NOMO-1 (cell line): ENCODE data around the gene RASSF3.
"Not testable (repeated sequence)": the region's sequence is repeated elsewhere in the genome, so short reads cannot be mapped to it uniquely, and the experiment has no call there.

Experiments
- DNase-seq, 2 experiments: peaks; one replicate each; lab custom pipeline; 2025; ENCODE audit not compliant: unreplicated experiment in 2 of 2; lab: John Stamatoyannopoulos, UW

Gene RASSF3

GRCh38 chr12:64595863-64596793 lies 14.2 kb upstream of the RASSF3 start:
- peak; percentile 61 to 63 for DNase-seq

DNA sequence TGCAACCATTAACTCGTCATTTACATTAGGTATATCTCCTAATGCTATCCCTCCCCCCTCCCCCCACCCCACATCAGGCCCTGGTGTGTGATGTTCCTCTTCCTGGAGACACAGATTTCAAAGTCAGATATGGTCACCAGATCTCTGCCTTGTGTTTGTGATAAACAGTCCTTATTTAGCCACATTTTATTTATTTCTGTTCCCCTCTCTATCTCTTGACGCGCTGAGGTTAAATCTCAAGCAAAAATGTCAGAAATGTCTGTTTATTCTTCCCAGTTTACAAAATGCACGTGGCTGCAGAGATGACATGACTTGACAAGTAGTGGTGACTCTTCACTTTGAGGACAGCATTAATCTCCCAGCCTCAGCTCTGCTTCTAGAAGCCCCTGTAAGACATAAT lies 11.5 kb upstream of the RASSF3 start:
- no peak for DNase-seq

DNA sequence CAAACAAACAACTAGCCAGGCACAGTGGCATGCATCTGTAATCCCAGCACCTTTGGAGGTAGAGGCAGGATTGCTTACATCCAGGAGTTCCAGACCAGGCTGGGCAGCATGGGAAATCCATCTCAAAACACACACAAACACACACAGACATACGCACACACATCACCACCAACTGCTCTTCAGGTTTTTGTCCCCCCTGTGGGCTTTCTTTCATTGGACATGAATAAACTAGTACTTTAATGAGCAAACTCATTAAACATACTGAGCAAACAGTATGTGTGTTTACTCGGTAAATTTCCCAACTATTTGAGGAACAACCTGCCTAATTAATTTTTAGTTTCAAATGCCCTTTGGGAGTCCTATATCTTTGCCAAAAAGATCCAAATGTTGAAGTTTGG lies 10.1 kb upstream of the RASSF3 start:
- DNase-seq, result no peak

GRCh38 chr12:64603183-64603841 lies 7.0 kb upstream of the RASSF3 start:
- no peak for DNase-seq

- peak; percentile 57 to 73 for DNase-seq
These were observed 1.3 kb upstream of the RASSF3 start for GRCh38 chr12:64608901-64609535.

DNA sequence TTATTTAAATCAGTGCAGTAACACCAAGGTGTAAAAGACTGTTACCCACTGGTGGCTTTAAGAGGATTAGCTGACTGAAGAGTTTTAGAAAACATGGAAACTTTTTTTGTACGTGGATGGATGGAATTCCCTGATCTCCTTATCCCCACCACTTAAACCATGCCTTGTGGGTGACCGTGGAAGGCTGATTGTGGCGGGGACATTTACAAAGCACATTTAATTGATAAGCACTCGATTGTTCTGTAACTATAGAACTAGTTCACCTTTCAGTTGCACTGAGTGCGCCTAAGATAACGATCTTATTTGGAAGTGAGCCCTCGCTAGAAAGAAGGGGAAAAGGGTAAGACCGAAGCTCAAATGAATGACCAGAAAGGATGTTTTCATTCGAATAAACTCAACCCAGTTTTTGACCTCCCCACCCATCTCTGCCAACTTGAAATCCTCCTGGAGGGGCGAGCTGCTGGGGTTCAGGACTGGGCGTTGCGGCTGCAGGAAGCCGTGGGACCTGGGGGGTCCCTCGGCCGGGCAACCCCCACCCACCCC lies 688 bp upstream of the RASSF3 start:
- DNase-seq, result peak in 1 of 2 experiments; percentile 43

- DNase-seq, result peak; percentile 62 to 64
These were observed 505 bp downstream of the RASSF3 start for GRCh38 chr12:64610660-64611340.

GRCh38 chr12:64611341-64612284 lies 1.3 kb downstream of the RASSF3 start:
- peak in 1 of 2 experiments; percentile 20 for DNase-seq

GRCh38 chr12:64612843-64613242 lies 2.5 kb downstream of the RASSF3 start:
- DNase-seq, result no peak

GRCh38 chr12:64613775-64614398 lies 3.6 kb downstream of the RASSF3 start:
- not testable (repeated sequence) for DNase-seq

DNA sequence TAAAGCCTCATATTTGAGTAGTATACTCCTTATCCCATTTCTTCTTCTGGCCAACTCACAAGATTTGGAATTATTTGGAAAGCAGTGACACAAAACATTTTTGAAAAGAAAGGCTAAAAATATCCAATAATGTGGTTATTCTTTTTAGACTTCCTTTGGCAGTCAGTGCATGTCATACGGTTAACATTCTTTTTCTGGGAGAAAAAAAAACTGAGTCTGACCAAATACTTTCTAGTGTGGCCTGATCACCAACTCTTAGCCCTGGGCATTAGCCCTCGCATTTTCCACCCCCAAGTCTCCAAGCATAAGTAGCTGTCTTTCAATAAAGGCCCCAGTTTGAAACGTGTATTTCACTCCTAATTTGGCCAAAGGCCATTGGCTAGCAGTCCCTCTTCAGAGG lies 5.9 kb downstream of the RASSF3 start:
- DNase-seq, result no peak

- peak; percentile 87 to 94 for DNase-seq
These were observed 8.8 kb downstream of the RASSF3 start for GRCh38 chr12:64618953-64619590.

DNA sequence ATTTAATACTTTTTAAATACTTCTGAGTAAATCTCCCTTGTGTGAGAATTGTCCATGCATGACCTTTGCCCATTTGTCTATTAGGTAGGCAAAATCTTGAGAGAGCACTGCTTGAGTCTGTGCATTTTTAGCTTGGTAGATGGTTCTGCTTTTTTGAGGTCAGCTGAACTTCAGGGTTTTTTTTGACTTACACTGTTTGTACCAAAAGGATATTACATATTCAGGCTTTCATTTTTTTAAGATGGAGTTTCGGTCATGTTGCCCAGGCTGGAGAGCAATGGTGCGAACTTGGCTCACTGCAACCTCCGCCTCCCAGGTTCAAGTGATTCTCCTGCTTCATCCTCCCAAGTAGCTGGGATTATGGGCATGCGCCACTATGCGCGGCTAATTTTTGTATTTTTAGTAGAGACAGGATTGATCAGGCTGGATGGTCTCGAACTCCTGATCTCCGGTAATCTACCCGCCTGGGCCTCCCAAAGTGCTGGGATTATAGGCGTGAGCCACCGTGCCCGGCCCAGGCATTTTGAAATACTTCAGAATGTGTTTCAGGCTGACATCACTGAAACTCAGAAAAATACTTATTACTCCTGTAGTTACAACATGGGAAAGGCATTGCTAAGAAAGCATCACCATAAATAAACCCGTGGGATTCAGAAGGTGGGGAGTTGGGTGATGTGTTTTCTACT lies 11.1 kb downstream of the RASSF3 start:
- peak; percentile 61 to 91 for DNase-seq

GRCh38 chr12:64624035-64624434 lies 13.7 kb downstream of the RASSF3 start:
- no peak for DNase-seq

DNA sequence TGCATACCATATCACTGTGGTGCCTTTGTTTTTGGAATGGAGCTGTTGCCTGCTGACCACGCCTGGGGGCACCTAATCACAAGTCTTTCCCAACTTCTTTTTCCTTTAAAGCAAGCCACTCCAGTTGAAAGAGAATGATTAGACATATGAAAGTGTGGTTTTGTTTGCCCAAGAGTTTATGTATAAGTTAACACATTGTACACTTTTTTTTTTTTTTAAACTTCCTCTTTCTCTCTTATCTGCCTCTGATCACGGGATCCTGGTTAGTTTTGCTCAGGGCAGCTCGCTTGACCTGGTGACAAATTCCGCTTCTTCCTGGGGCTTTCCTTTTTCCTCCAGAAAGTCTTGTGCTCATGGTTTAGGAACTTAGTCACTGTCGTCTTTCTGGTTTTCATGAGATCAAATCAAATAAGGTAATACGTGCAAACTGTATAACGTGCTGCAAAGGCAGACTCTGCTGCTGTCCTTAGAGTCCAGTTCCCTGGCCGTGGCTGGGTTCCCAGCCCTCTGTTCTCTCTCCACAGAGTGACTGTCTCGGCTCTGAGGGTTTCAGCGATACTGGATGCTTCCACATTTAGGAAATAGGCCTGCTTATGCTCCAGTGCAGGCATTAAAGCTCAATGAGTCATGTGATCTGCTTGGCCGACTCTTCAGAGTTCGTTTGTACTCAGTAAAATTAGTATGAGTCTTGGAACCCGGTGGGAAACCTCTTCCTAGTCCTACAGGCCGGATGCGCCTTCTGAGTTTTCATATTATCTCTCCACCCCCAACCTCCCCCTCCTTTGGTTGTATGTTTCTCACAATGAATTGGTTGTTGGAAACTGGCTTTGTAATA lies 15.2 kb downstream of the RASSF3 start:
- DNase-seq, result peak; percentile 87 to 96

GRCh38 chr12:64626588-64626987 lies 16.3 kb downstream of the RASSF3 start:
- DNase-seq, result not testable (repeated sequence)

DNA sequence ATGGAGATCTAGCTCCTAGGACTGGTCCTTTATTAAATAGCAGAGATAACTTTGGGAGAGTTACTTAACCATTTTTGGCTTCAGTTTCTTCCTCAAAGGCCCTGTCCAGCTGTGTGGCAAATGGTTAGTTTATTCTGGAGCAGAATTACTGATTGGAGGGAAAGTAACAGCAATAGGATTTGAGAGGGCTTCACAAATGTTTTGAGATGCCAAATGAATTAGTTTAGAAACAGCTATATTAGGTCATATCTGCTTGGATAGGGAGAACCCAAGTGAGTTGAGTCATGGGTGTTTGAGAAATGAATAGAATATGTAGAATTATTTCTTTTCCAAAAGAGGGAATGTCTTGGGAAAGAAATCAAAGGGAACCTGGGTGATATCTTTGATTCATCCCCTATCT lies 17.5 kb downstream of the RASSF3 start:
- no peak for DNase-seq
